Left renal cortex interstitium (tissue), 4 donors: Measurements from ENCODE around the gene IDI1. TPM values are rescaled to one million over a fixed set of nuclear protein-coding genes. Genes with fewer than 3 reads are reported as not detected.
A peak's percentile ranks its signal among the peaks of the same experiment; 100 is the strongest.
"Not testable (repeated sequence)": the region's sequence is repeated elsewhere in the genome, so short reads cannot be mapped to it uniquely, and the experiment has no call there.

Source experiments
- DNase-seq, 4 donors: peaks; one replicate each; pipeline ENCODE4 v3.0.0-alpha.2; 2013; ENCODE audit warnings: low read depth in 4 of 4, low spot score in 2 of 4, missing footprints in 1 of 4
- polyA plus RNA-seq, 4 donors: library from polyadenylated mRNA; unstranded; fragments of 120-200 nt; gene quantifications; one replicate each; pipeline ENCODE4 v1.2.1, GENCODE V29; 2013; ENCODE audit not compliant: insufficient read length in 4 of 4

The IDI1 gene
- polyA plus RNA-seq, 4 donors: 64.4 to 72.0 (median 71.2) TPM

- no peak for DNase-seq
These were observed 16.0 kb upstream of the IDI1 start for GRCh38 chr10:1064964-1065247.

GRCh38 chr10:1063232-1063865 is 14.4 kb upstream of the IDI1 start:
- no peak for DNase-seq

- DNase-seq: no peak
These were observed 13.2 kb upstream of the IDI1 start for GRCh38 chr10:1061930-1062774.

- DNase-seq: no peak
These were observed 11.0 kb upstream of the IDI1 start for GRCh38 chr10:1059902-1060301.

- DNase-seq: no peak
These were observed 9.1 kb upstream of the IDI1 start for GRCh38 chr10:1058017-1058416.

GRCh38 chr10:1057106-1057657 is 8.3 kb upstream of the IDI1 start:
- DNase-seq: no peak

- DNase-seq: peak; percentile 53 to 71 (median 70)
These were observed 7.6 kb upstream of the IDI1 start, which contains the start of gene WDR37 for GRCh38 chr10:1056326-1057105. TSS of gene WDR37 (plus strand) at chr10:1056385. CDS start at chr10:1072156, 15,771 bp downstream.

GRCh38 chr10:1054684-1055083 is 5.8 kb upstream of the IDI1 start:
- DNase-seq: no peak

GRCh38 chr10:1050554-1050953 is 1.6 kb upstream of the IDI1 start:
- DNase-seq: no peak

GRCh38 chr10:1050145-1050544 is 1.2 kb upstream of the IDI1 start:
- no peak for DNase-seq

- DNase-seq: no peak
These were observed 573 bp upstream of the IDI1 start for GRCh38 chr10:1049425-1049958.

GRCh38 chr10:1048349-1048731 is 579 bp downstream of the IDI1 start:
- DNase-seq: peak in 2 of 4 donors; percentile 28 to 52

GRCh38 chr10:1047937-1048336 is 982 bp downstream of the IDI1 start:
- no peak for DNase-seq

GRCh38 chr10:1045415-1045814 is 3.5 kb downstream of the IDI1 start:
- no peak for DNase-seq

GRCh38 chr10:1044964-1045363 is 4.0 kb downstream of the IDI1 start:
- no peak for DNase-seq

- no peak for DNase-seq
These were observed 4.8 kb downstream of the IDI1 start for GRCh38 chr10:1044146-1044545.

- no peak for DNase-seq
These were observed 5.4 kb downstream of the IDI1 start for GRCh38 chr10:1043532-1043995.

- no peak for DNase-seq
These were observed 7.4 kb downstream of the IDI1 start for GRCh38 chr10:1041514-1041913.

- DNase-seq: no peak
These were observed 8.8 kb downstream of the IDI1 start for GRCh38 chr10:1040133-1040532.

GRCh38 chr10:1038769-1039168 is 10.2 kb downstream of the IDI1 start:
- not testable (repeated sequence) for DNase-seq

GRCh38 chr10:1037098-1037497 is 11.8 kb downstream of the IDI1 start:
- no peak for DNase-seq
